HepG2 (cell line): Measurements from ENCODE around the gene ZNF385B. TPM values are rescaled to one million over a fixed set of nuclear protein-coding genes. Genes with fewer than 3 reads are reported as not detected.
A peak's percentile ranks its signal among the peaks of the same experiment; 100 is the strongest.
"Not testable (repeated sequence)": the region's sequence is repeated elsewhere in the genome, so short reads cannot be mapped to it uniquely, and the experiment has no call there.

Source experiments
- ATAC-seq: fragments of 200-7000 bp; cut with Tn5 transposase; 3 replicates; pipeline ENCODE4 v1.9.1; 2020; ENCODE audit warnings: mild to moderate bottlenecking, moderate library complexity
- BruUV-seq: library from RNA; stranded (reverse); fragments of 400-500 nt; replicated peaks from 2 replicates; lab custom pipeline; 2021; lab: Mats Ljungman, UMichigan
- CTCF ChIA-PET: fragments of 300-600 bp; formaldehyde crosslinking; extraction: SDS; loops from one replicate; lab custom pipeline; 2021; ENCODE audit warnings: low total read pairs, inconsistent platforms, low intra/inter-chr PET ratio; lab: Yijun Ruan, JAX
- POLR2A ChIA-PET: fragments of 350-600 bp; sonication (Branson Sonifier 250); formaldehyde crosslinking; loops from one replicate; lab custom pipeline; 2020; ENCODE audit warnings: antibody characterized with exemption, inconsistent platforms; lab: Yijun Ruan, JAX
- DNase-seq: peaks from one replicate; pipeline ENCODE4 v3.0.0-alpha.2; 2015; ENCODE audit warnings: low spot score
- FAIRE-seq: peaks from 3 replicates; lab custom pipeline; 2011; peaks lifted over from hg19 to GRCh38; lab: Jason Lieb, UNC
- H2AFZ ChIP-seq: one replicate; pipeline ENCODE4 v1.6.1; 2011; ENCODE audit warnings: low read length, inconsistent platforms
- H3K27ac ChIP-seq: fragments of 300-600 bp; 3 replicates; pipeline ENCODE4 v1.8.0; 2011; ENCODE audit warnings: mixed run types, mild to moderate bottlenecking, mixed read lengths, low read length, inconsistent platforms; ENCODE audit not compliant: insufficient read depth; ENCODE audit errors: extremely low read length
- H3K27me3 ChIP-seq, 2 experiments: fragments of 200-600 bp in 1 of 2; 2 replicates in 1 of 2; 3 replicates in 1 of 2; pipeline versions ENCODE4 v1.6.0 to v1.8.0; 2011; ENCODE audit warnings: low read length in 2 of 2, mild to moderate bottlenecking in 2 of 2, moderate library complexity in 2 of 2, inconsistent platforms in 1 of 2; ENCODE audit not compliant: insufficient read depth in 2 of 2, control insufficient read depth in 1 of 2
- H3K36me3 ChIP-seq, 2 experiments: fragments of 200-600 bp in 1 of 2; replicated peaks in 1 of 2; 2 replicates in 1 of 2; 3 replicates in 1 of 2; pipeline versions ENCODE4 v1.5.1 to v1.8.0; 2011; ENCODE audit warnings: low read length in 2 of 2, inconsistent platforms in 1 of 2; ENCODE audit not compliant: insufficient read depth in 2 of 2, control insufficient read depth in 1 of 2
- H3K4me1 ChIP-seq: 2 replicates; pipeline ENCODE4 v1.5.1; 2012; ENCODE audit warnings: low read length, inconsistent platforms; ENCODE audit not compliant: insufficient read depth
- H3K4me2 ChIP-seq: 2 replicates; pipeline ENCODE4 v1.6.0; 2011; ENCODE audit warnings: low read depth, low read length, inconsistent platforms
- H3K4me3 ChIP-seq, 3 experiments: fragments of 200-600 bp in 1 of 3; sonication (generic), shearing (Covaris generic) in 1 of 3; replicated peaks in 1 of 3; 2 replicates each; pipeline ENCODE4 v1.5.1; 2011 to 2016; ENCODE audit warnings: low read length in 3 of 3, inconsistent platforms in 2 of 3, low read depth in 2 of 3, mild to moderate bottlenecking in 2 of 3, control low read depth in 1 of 3, mixed read lengths in 1 of 3; ENCODE audit not compliant: insufficient read depth in 1 of 3
- H3K79me2 ChIP-seq: one replicate; pipeline ENCODE4 v1.6.1; 2011; ENCODE audit warnings: low read length, inconsistent platforms; ENCODE audit not compliant: insufficient read depth
- H3K9ac ChIP-seq: 2 replicates; pipeline ENCODE4 v1.6.0; 2011; ENCODE audit warnings: mild to moderate bottlenecking, low read depth, low read length, inconsistent platforms; ENCODE audit not compliant: insufficient read depth
- H3K9me3 ChIP-seq: 2 replicates; pipeline ENCODE4 v1.5.1; 2012; ENCODE audit warnings: mild to moderate bottlenecking, low read length
- H4K20me1 ChIP-seq: 2 replicates; pipeline ENCODE4 v1.6.0; 2011; ENCODE audit warnings: inconsistent platforms, mild to moderate bottlenecking, low read length, moderate library complexity; ENCODE audit not compliant: insufficient read depth
- ATF3 ChIP-seq: sonication (generic); formaldehyde crosslinking; IDR thresholded peaks from 2 replicates; pipeline ENCODE4 v1.4.0; 2020; ENCODE audit warnings: missing genetic modification reagents
- EP300 ChIP-seq, 3 experiments: sonication (generic) in 1 of 3; formaldehyde crosslinking in 1 of 3; IDR thresholded peaks; 2 replicates each; pipeline versions ENCODE4 v1.5.1 to v1.6.1; 2011 to 2020; ENCODE audit warnings: low read depth in 2 of 3, low read length in 2 of 3, borderline replicate concordance in 1 of 3, improper control_type of control experiment in 1 of 3, mild to moderate bottlenecking in 1 of 3, missing genetic modification reagents in 1 of 3, moderate library complexity in 1 of 3
- HMGA1 ChIP-seq: sonication (generic); formaldehyde crosslinking; conservative IDR thresholded peaks from 2 replicates; pipeline ENCODE4 v1.4.0; 2020; ENCODE audit warnings: missing genetic modification reagents
- ZNF431 ChIP-seq: sonication (generic); formaldehyde crosslinking; IDR thresholded peaks from 2 replicates; pipeline ENCODE4 v1.9.0; 2022; ENCODE audit warnings: missing genetic modification reagents, low read depth, mild to moderate bottlenecking, borderline replicate concordance
- WGBS: methylation state at CpG from one replicate; pipeline ENCODE4 v1.1.6; 2017; ENCODE audit warnings: low lambda C conversion rate; 5-methylcytosine and 5-hydroxymethylcytosine counted together
- in situ Hi-C: cut with HindIII; loops from 2 replicates; pipeline ENCODE4 v1.10.0; 2017; ENCODE audit warnings: low pct_unique_long_range_greater_than_20kb; ENCODE audit not compliant: extremely low pct_ligation_motif_present
- intact Hi-C: fragments of 100-400 bp; cut with micrococcal nuclease; formaldehyde crosslinking; loops from one replicate; pipeline ENCODE4 v1.10.0; 2022; ENCODE audit not compliant: unreplicated experiment
- polyA plus RNA-seq, 8 experiments: library from polyadenylated mRNA; depleted of rRNA in 3 of 8; stranded (reverse) in 7 of 8; unstranded in 1 of 8; fragments of >200 nt; fragmentation: Illumina TruSeq in 4 of 8; extraction: Trizol in 4 of 8; gene quantifications; 2 replicates each; pipeline versions ENCODE4 v1.2.1 to v1.2.3, GENCODE V29; 2011 to 2016; ENCODE audit warnings: low read depth in 4 of 8, missing spikeins in 1 of 8, mixed read lengths in 1 of 8; ENCODE audit not compliant: insufficient read depth in 1 of 8
- total RNA-seq, 5 experiments: library from RNA; depleted of rRNA; stranded (reverse); fragments of >200 nt; fragmentation: Illumina TruSeq; extraction: Trizol; gene quantifications; 2 replicates each; pipeline ENCODE4 v1.2.3, GENCODE V29; 2016; ENCODE audit warnings: low read depth in 1 of 5
- TF ChIP-seq, protein P1 (sequence below): sonication (generic); formaldehyde crosslinking; IDR thresholded peaks from 2 replicates; pipeline ENCODE4 v1.5.0; 2020; ENCODE audit warnings: missing genetic modification reagents
- TF ChIP-seq, protein P2 (sequence below): IDR thresholded peaks from 2 replicates; pipeline ENCODE4 v1.6.1; 2016; ENCODE audit warnings: low read depth

Gene ZNF385B
- total and polyA plus RNA-seq, 2 of the 13 experiments (the other 11 are each of a cell fraction or from before 2014, with no cell fraction given), result 3.3 to 6.7 TPM

DNA sequence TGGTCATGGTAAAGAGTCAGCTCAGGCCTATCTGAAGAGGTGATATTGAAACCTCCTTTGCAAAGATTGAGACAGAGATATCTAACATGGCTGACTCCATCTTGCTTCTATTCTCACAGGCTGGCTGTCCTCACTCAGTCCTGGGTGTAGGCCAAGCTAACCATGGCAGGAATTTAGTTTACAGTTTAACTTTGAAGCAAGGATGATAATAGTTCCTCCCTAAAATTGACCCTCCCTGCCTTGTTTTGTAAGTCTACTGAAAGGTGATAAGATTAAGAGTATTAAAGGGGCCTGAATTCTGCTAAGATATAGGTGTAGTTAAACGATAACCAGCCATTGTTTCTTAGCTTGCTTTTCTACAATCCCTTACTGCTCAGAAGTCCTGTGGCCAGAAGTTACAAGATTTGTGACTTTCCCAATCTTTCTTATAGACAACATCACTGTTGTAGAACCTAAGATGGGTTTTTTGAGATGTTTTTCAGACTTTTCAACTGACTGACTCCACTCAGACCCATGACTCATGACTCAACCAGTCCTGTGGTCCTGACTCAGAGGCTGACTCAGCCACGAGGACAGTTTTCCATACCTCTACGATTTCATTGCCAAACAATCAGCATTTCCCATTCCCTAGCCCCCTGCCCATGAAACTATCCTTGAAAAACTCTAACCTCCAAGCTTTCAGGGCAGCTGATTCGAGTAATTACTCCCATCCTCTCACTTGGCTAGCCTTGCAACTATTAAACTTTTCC is 401.1 kb downstream of the ZNF385B start (continued):
- peak; percentile 63; the same call in 1 of the 2 replicates for TF ChIP-seq ATF3 (CRISPR knock-in tag)
- TF ChIP-seq, protein P1, sequence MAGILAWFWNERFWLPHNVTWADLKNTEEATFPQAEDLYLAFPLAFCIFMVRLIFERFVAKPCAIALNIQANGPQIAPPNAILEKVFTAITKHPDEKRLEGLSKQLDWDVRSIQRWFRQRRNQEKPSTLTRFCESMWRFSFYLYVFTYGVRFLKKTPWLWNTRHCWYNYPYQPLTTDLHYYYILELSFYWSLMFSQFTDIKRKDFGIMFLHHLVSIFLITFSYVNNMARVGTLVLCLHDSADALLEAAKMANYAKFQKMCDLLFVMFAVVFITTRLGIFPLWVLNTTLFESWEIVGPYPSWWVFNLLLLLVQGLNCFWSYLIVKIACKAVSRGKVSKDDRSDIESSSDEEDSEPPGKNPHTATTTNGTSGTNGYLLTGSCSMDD (CRISPR knock-in tag), result no peak
- no peak for TF ChIP-seq HMGA1
- TF ChIP-seq, protein P2, sequence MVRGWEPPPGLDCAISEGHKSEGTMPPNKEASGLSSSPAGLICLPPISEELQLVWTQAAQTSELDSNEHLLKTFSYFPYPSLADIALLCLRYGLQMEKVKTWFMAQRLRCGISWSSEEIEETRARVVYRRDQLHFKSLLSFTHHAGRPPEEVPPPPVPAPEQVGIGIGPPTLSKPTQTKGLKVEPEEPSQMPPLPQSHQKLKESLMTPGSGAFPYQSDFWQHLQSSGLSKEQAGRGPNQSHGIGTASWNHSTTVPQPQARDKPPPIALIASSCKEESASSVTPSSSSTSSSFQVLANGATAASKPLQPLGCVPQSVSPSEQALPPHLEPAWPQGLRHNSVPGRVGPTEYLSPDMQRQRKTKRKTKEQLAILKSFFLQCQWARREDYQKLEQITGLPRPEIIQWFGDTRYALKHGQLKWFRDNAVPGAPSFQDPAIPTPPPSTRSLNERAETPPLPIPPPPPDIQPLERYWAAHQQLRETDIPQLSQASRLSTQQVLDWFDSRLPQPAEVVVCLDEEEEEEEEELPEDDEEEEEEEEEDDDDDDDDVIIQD, result peak; percentile 74; the same call in 1 of the 2 replicates
- TF ChIP-seq EP300 (IDR thresholded peaks at IDR 0.05; ENCODE audit: low read depth in 2 of 2, low read length in 2 of 2), result 0 out of 4 replicates have a peak, but pooled peaks of 1 of the 2 experiments have one; percentile 6
- TF ChIP-seq EP300 (CRISPR knock-in tag; IDR thresholded peaks at IDR 0.05; ENCODE audit: borderline replicate concordance), result no peak

GRCh38 chr2:179458113-179458512 is 403.3 kb downstream of the ZNF385B start:
- H3K4me2 ChIP-seq, BruUV-seq, intact Hi-C loops, H3K9ac ChIP-seq, H3K27me3 ChIP-seq, H4K20me1 ChIP-seq, H2AFZ ChIP-seq, in situ Hi-C loops, H3K36me3 ChIP-seq, CTCF ChIA-PET, POLR2A ChIA-PET, H3K4me1 ChIP-seq, H3K9me3 ChIP-seq: not testable (repeated sequence)
- WGBS, result 77% methylated on average over 5 of the region's 5 CpGs
- TF ChIP-seq ZNF431 (CRISPR knock-in tag), result peak; percentile 94
- TF ChIP-seq, all 625 proteins: peak for 1; not testable (repeated sequence) for 624
- not testable (repeated sequence) for FAIRE-seq, H3K79me2 ChIP-seq, DNase-seq, ATAC-seq, H3K27ac ChIP-seq, H3K4me3 ChIP-seq
